Stimulated activated CD4-positive, alpha-beta T cell treated with anti-CD3 and anti-CD28 coated beads, Interleukin-2, amount 100 ng/mL, for 48 hours (primary cell): ENCODE measurements around the gene EHD1.

ENCODE experiments used
- DNase-seq, 2 donors: peaks; one replicate each; pipeline ENCODE4 v3.0.0-alpha.2; 2020

The EHD1 gene

GRCh38 chr11:64888729-64889511 lies 10.5 kb upstream of the EHD1 start:
- DNase-seq = no peak

- no peak for DNase-seq
These were observed 9.9 kb upstream of the EHD1 start for GRCh38 chr11:64888406-64888728.

- peak; percentile 85 to 93 for DNase-seq
These were observed 9.5 kb upstream of the EHD1 start for GRCh38 chr11:64887757-64888405.

GRCh38 chr11:64887234-64887756 lies 8.9 kb upstream of the EHD1 start:
- DNase-seq = no peak

- DNase-seq = no peak
These were observed 7.2 kb upstream of the EHD1 start for GRCh38 chr11:64885367-64886286.

- no peak for DNase-seq
These were observed 5.6 kb upstream of the EHD1 start for GRCh38 chr11:64884019-64884418.

GRCh38 chr11:64883575-64883974 lies 5.2 kb upstream of the EHD1 start:
- DNase-seq = no peak

GRCh38 chr11:64882243-64882642 lies 3.8 kb upstream of the EHD1 start:
- DNase-seq = no peak

GRCh38 chr11:64881476-64881875 lies 3.1 kb upstream of the EHD1 start:
- no peak for DNase-seq

- no peak for DNase-seq
These were observed 2.0 kb upstream of the EHD1 start for GRCh38 chr11:64880240-64881001.

GRCh38 chr11:64879244-64879900 lies 951 bp upstream of the EHD1 start:
- no peak for DNase-seq

- DNase-seq = no peak
These were observed 263 bp downstream of the EHD1 start for GRCh38 chr11:64878223-64878493.

GRCh38 chr11:64877390-64878222 lies 815 bp downstream of the EHD1 start:
- DNase-seq = no peak

- DNase-seq = no peak
These were observed 1.5 kb downstream of the EHD1 start for GRCh38 chr11:64876835-64877341.

GRCh38 chr11:64876229-64876750 lies 2.1 kb downstream of the EHD1 start:
- no peak for DNase-seq

GRCh38 chr11:64875369-64876228 lies 2.8 kb downstream of the EHD1 start:
- no peak for DNase-seq

- DNase-seq = no peak
These were observed 3.8 kb downstream of the EHD1 start for GRCh38 chr11:64874308-64875240.

- no peak for DNase-seq
These were observed 5.5 kb downstream of the EHD1 start for GRCh38 chr11:64872790-64873488.
